Caco-2 (cell line): ENCODE measurements around the gene PTOV1. TPM values are rescaled to one million over a fixed set of nuclear protein-coding genes. Genes with fewer than 3 reads are reported as not detected.

Experiments used
- BruUV-seq: library from RNA; stranded (reverse); fragments of 400-500 nt; replicated peaks from 2 replicates; lab custom pipeline; 2021; lab: Mats Ljungman, UMichigan
- CTCF ChIA-PET: fragments of 300-600 bp; sonication (Branson Sonifier 250); formaldehyde crosslinking; loops from one replicate; lab custom pipeline; 2022; ENCODE audit warnings: antibody characterized with exemption; lab: Charles Lee
- POLR2A ChIA-PET: fragments of 300-600 bp; sonication (Branson Sonifier 250); formaldehyde crosslinking; loops from one replicate; lab custom pipeline; 2022; ENCODE audit warnings: antibody characterized with exemption; lab: Charles Lee
- DNase-seq, 2 experiments: peaks; one replicate each; pipeline versions ENCODE4 v3.0.0 to v3.0.0-alpha.2; 2020 to 2022
- H3K27me3 ChIP-seq: replicated peaks from 2 replicates; pipeline ENCODE4 v1.6.0; 2011; ENCODE audit warnings: low read length; ENCODE audit not compliant: control insufficient read depth, insufficient read depth
- H3K36me3 ChIP-seq: 2 replicates; pipeline ENCODE4 v1.5.1; 2011; ENCODE audit warnings: low read length; ENCODE audit not compliant: control insufficient read depth, insufficient read depth
- H3K4me1 ChIP-seq: fragments of 250-450 bp; sonication (Bioruptor Pico); 2 replicates; pipeline ENCODE4 v1.5.1; 2020; ENCODE audit warnings: mild to moderate bottlenecking
- H3K4me3 ChIP-seq: 2 replicates; pipeline ENCODE4 v1.5.1; 2011; ENCODE audit warnings: low read depth, mild to moderate bottlenecking, control low read depth, low read length
- H3K9me3 ChIP-seq: fragments of 250-450 bp; sonication (Bioruptor Pico); 2 replicates; pipeline ENCODE4 v1.5.1; 2020; ENCODE audit warnings: mild to moderate bottlenecking, moderate library complexity
- H3K27ac Mint-ChIP-seq: one replicate; pipeline ENCODE4 v1.8.0; 2022; ENCODE audit warnings: mixed read lengths; ENCODE audit not compliant: unreplicated experiment
- H3K27me3 Mint-ChIP-seq: one replicate; pipeline ENCODE4 v1.8.0; 2022; ENCODE audit warnings: mixed read lengths; ENCODE audit not compliant: insufficient read depth, unreplicated experiment
- H3K36me3 Mint-ChIP-seq: one replicate; pipeline ENCODE4 v1.8.0; 2022; ENCODE audit warnings: mild to moderate bottlenecking, mixed read lengths; ENCODE audit not compliant: insufficient read depth, unreplicated experiment
- H3K4me1 Mint-ChIP-seq: one replicate; pipeline ENCODE4 v1.8.0; 2022; ENCODE audit warnings: low read depth, mixed read lengths; ENCODE audit not compliant: unreplicated experiment
- H3K4me3 Mint-ChIP-seq: one replicate; pipeline ENCODE4 v1.8.0; 2022; ENCODE audit warnings: mild to moderate bottlenecking, moderate library complexity, mixed read lengths; ENCODE audit not compliant: unreplicated experiment
- H3K9me3 Mint-ChIP-seq: one replicate; pipeline ENCODE4 v1.8.0; 2022; ENCODE audit warnings: mixed read lengths; ENCODE audit not compliant: unreplicated experiment
- CTCF ChIP-seq, 2 experiments: fragments of 200-600 bp in 1 of 2; IDR thresholded peaks; 1 replicate in 1 of 2; 2 replicates in 1 of 2; pipeline versions ENCODE4 v1.5.1 to v1.8.0; 2011 to 2022; ENCODE audit warnings: antibody characterized with exemption in 1 of 2, control low read depth in 1 of 2, inconsistent platforms in 1 of 2, low read depth in 1 of 2, low read length in 1 of 2, mild to moderate bottlenecking in 1 of 2, moderate library complexity in 1 of 2; ENCODE audit not compliant: insufficient read depth in 1 of 2, severe bottlenecking in 1 of 2, unreplicated experiment in 1 of 2
- intact Hi-C: fragments of 100-400 bp; cut with micrococcal nuclease; formaldehyde crosslinking; loops from one replicate; pipeline ENCODE4 v1.10.0; 2022; ENCODE audit not compliant: unreplicated experiment
- total RNA-seq: library from RNA; stranded (reverse); gene quantifications from 2 replicates; pipeline ENCODE4 v1.2.3, GENCODE V29; 2022

The PTOV1 gene
- total RNA-seq, 1 experiment from 2014 or later, result 209 TPM

GRCh38 chr19:49801966-49802661, 48.8 kb upstream of the PTOV1 start:
- H3K9me3 ChIP-seq, result no peaks in the 10 kb centered on the region
- no TSS peak for BruUV-seq
- no peak overlapping the region for H3K27ac Mint-ChIP-seq
- no peak overlapping the region for H3K4me3 Mint-ChIP-seq
- no peaks in the 10 kb centered on the region for H3K9me3 Mint-ChIP-seq
- no peaks in the 10 kb centered on the region; the same call in 1 of the 2 replicates for H3K36me3 ChIP-seq
- H3K4me1 ChIP-seq, result no peaks in the 10 kb centered on the region
- POLR2A ChIA-PET, result no interaction called here
- CTCF ChIA-PET, result interaction anchor here (0.6 kb wide), 1 partner anchor 56 kb away, joined by 4 read pairs; no protein-coding TSS in a partner anchor
- DNase-seq, result peak; percentile 38 to 62
- no peaks in the 10 kb centered on the region for H3K27me3 ChIP-seq
- TF ChIP-seq CTCF (IDR thresholded peaks at IDR 0.05; ENCODE audit: insufficient read depth in 1 of 2, low read depth in 1 of 2, low read length in 1 of 2, severe bottlenecking in 1 of 2, unreplicated experiment in 1 of 2), result no peak
- H3K4me3 ChIP-seq, result no peak overlapping the region
- no peaks in the 10 kb centered on the region for H3K4me1 Mint-ChIP-seq
- H3K36me3 Mint-ChIP-seq, result peaks cover 57% of the 10 kb centered on the region
- intact Hi-C loops, result no loop called here
- no peaks in the 10 kb centered on the region for H3K27me3 Mint-ChIP-seq

GRCh38 chr19:49802836-49803528, 48.0 kb upstream of the PTOV1 start:
- no peak for TF ChIP-seq CTCF (IDR thresholded peaks at IDR 0.05; ENCODE audit: insufficient read depth in 1 of 2, low read depth in 1 of 2, low read length in 1 of 2, severe bottlenecking in 1 of 2, unreplicated experiment in 1 of 2)
- Histone ChIP-seq H3K4me3 (no peak overlapping the region), H3K36me3 (no peaks in the 10 kb centered on the region; the same call in 1 of the 2 replicates), H3K4me1 (no peaks in the 10 kb centered on the region), H3K27me3 (no peaks in the 10 kb centered on the region), H3K9me3 (no peaks in the 10 kb centered on the region)
- BruUV-seq, result no TSS peak
- no peaks in the 10 kb centered on the region for H3K4me1 Mint-ChIP-seq
- H3K27ac Mint-ChIP-seq, result no peak overlapping the region
- POLR2A ChIA-PET, result no interaction called here
- peaks cover 52% of the 10 kb centered on the region for H3K36me3 Mint-ChIP-seq
- no peaks in the 10 kb centered on the region for H3K27me3 Mint-ChIP-seq
- CTCF ChIA-PET, result interaction anchor here (0.6 kb wide), 1 partner anchor 108 kb away, joined by 3 read pairs; no protein-coding TSS in a partner anchor
- no peaks in the 10 kb centered on the region for H3K9me3 Mint-ChIP-seq
- DNase-seq, result no peak
- no peak overlapping the region for H3K4me3 Mint-ChIP-seq
- intact Hi-C loops, result no loop called here

GRCh38 chr19:49803529-49803856, 47.5 kb upstream of the PTOV1 start:
- Mint-ChIP-seq H3K27me3 (no peaks in the 10 kb centered on the region), H3K4me3 (no peak overlapping the region), H3K9me3 (no peaks in the 10 kb centered on the region), H3K36me3 (peaks cover 53% of the 10 kb centered on the region), H3K4me1 (no peaks in the 10 kb centered on the region), H3K27ac (no peak overlapping the region)
- no peaks in the 10 kb centered on the region for H3K27me3 ChIP-seq
- no peak for TF ChIP-seq CTCF (IDR thresholded peaks at IDR 0.05; ENCODE audit: insufficient read depth in 1 of 2, low read depth in 1 of 2, low read length in 1 of 2, severe bottlenecking in 1 of 2, unreplicated experiment in 1 of 2)
- POLR2A ChIA-PET, result no interaction called here
- CTCF ChIA-PET, result no interaction called here
- no peak overlapping the region for H3K4me3 ChIP-seq
- no peaks in the 10 kb centered on the region; the same call in 1 of the 2 replicates for H3K36me3 ChIP-seq
- H3K9me3 ChIP-seq, result no peaks in the 10 kb centered on the region
- intact Hi-C loops, result no loop called here
- no TSS peak for BruUV-seq
- no peak for DNase-seq
- H3K4me1 ChIP-seq, result no peaks in the 10 kb centered on the region
